Tibial nerve (tissue), 4 donors: ENCODE results near the gene MATN1. TPM values are rescaled to one million over a fixed set of nuclear protein-coding genes. Genes with fewer than 3 reads are reported as not detected.
A peak's percentile ranks its signal among the peaks of the same experiment; 100 is the strongest.

Experiments
- DNase-seq, 2 donors: peaks; one replicate each; pipeline ENCODE4 v3.0.0-alpha.2; 2019; ENCODE audit warnings: low spot score in 2 of 2
- H3K27ac ChIP-seq, 4 donors: fragments of 200-600 bp; sonication (generic) in 3 of 4; one replicate each; pipeline ENCODE4 v1.5.1; 2017 to 2019; ENCODE audit warnings: mild to moderate bottlenecking in 1 of 4
- H3K27me3 ChIP-seq, 2 donors: fragments of 200-600 bp; sonication (generic) in 1 of 2; one replicate each; pipeline versions ENCODE4 v1.5.1 to v1.6.0; 2017 to 2019
- H3K36me3 ChIP-seq, 3 donors: fragments of 200-600 bp; sonication (generic); one replicate each; pipeline ENCODE4 v1.5.1; 2018 to 2019
- H3K4me1 ChIP-seq, 4 donors: fragments of 200-600 bp; sonication (generic) in 3 of 4; one replicate each; pipeline ENCODE4 v1.5.1; 2017 to 2019
- H3K4me3 ChIP-seq, 4 donors: fragments of 200-600 bp; sonication (generic) in 3 of 4; one replicate each; pipeline ENCODE4 v1.5.1; 2017 to 2019; ENCODE audit warnings: mild to moderate bottlenecking in 1 of 4, moderate library complexity in 1 of 4
- H3K9me3 ChIP-seq, 4 donors: fragments of 200-600 bp; sonication (generic) in 3 of 4; one replicate each; pipeline ENCODE4 v1.5.1; 2017 to 2019
- CTCF ChIP-seq, 5 experiments: fragments of 200-600 bp in 3 of 5; fragments of 450-650 bp in 2 of 5; sonication (generic) in 3 of 5; IDR thresholded peaks; one replicate each; pipeline ENCODE4 v1.5.1; 2016 to 2019; ENCODE audit warnings: antibody characterized with exemption in 5 of 5, mild to moderate bottlenecking in 3 of 5, moderate library complexity in 2 of 5
- EP300 ChIP-seq, 2 donors: sonication (generic); formaldehyde crosslinking; IDR thresholded peaks; one replicate each; pipeline ENCODE4 v1.6.1; 2017; ENCODE audit warnings: antibody characterized with exemption in 2 of 2, mild to moderate bottlenecking in 1 of 2
- POLR2A ChIP-seq, 2 donors: fragments of 450-650 bp; IDR thresholded peaks; one replicate each; pipeline ENCODE4 v1.6.1; 2017; ENCODE audit warnings: antibody characterized with exemption in 2 of 2, mild to moderate bottlenecking in 2 of 2, moderate library complexity in 2 of 2
- WGBS, 2 donors: methylation state at CpG; one replicate each; pipeline ENCODE4 v1.1.5; 2018; 5-methylcytosine and 5-hydroxymethylcytosine counted together
- total RNA-seq, 4 donors: library from RNA; depleted of rRNA; stranded (reverse); fragments of >200 nt; gene quantifications; one replicate each; pipeline ENCODE4 v1.1.0, GENCODE V29; 2016

MATN1 gene
- total RNA-seq, 4 donors from 2014 or later: not detected

- peaks cover 0 to 14% (median 0%) of the 10 kb centered on the region in 4 donors for H3K4me1 ChIP-seq
- H3K36me3 ChIP-seq: no peaks in the 10 kb centered on the region
- no peaks in the 10 kb centered on the region for H3K9me3 ChIP-seq
- DNase-seq: no peak
- 64 to 71% methylated on average over 14 of the region's 14 CpGs for WGBS, 2 donors
- H3K4me3 ChIP-seq: no peak overlapping the region
- H3K27ac ChIP-seq: no peak overlapping the region
- peaks cover 0 to 3% of the 10 kb centered on the region in 2 donors for H3K27me3 ChIP-seq
- TF ChIP-seq POLR2A (IDR thresholded peaks at IDR 0.05): no peak
- no peak for TF ChIP-seq EP300 (IDR thresholded peaks at IDR 0.05)
Measured at GRCh38 chr1:30704765-30705509, 18.4 kb downstream of the MATN1 start.

GRCh38 chr1:30704271-30704670, 19.1 kb downstream of the MATN1 start:
- no peaks in the 10 kb centered on the region for H3K36me3 ChIP-seq
- DNase-seq: peak; percentile 34 to 40
- WGBS, 2 donors: 36 to 37% methylated on average over 4 of the region's 4 CpGs
- no peak for TF ChIP-seq CTCF (IDR thresholded peaks at IDR 0.05)
- TF ChIP-seq POLR2A (IDR thresholded peaks at IDR 0.05): no peak
- TF ChIP-seq EP300 (IDR thresholded peaks at IDR 0.05): no peak
- peaks cover 0 to 3% of the 10 kb centered on the region in 2 donors for H3K27me3 ChIP-seq
- H3K27ac ChIP-seq: no peak overlapping the region
- no peaks in the 10 kb centered on the region for H3K9me3 ChIP-seq
- H3K4me1 ChIP-seq: peaks cover 0 to 14% (median 0%) of the 10 kb centered on the region in 4 donors
- no peak overlapping the region for H3K4me3 ChIP-seq

- Histone ChIP-seq H3K4me3 (no peak overlapping the region), H3K4me1 (peaks cover 0 to 18% (median 0%) of the 10 kb centered on the region in 4 donors), H3K36me3 (no peaks in the 10 kb centered on the region), H3K9me3 (no peaks in the 10 kb centered on the region), H3K27me3 (peaks cover 0 to 2% of the 10 kb centered on the region in 2 donors), H3K27ac (no peak overlapping the region)
- DNase-seq: no peak
- TF ChIP-seq CTCF (IDR thresholded peaks at IDR 0.05): no peak
- TF ChIP-seq POLR2A (IDR thresholded peaks at IDR 0.05): no peak
- no peak for TF ChIP-seq EP300 (IDR thresholded peaks at IDR 0.05)
Measured at GRCh38 chr1:30702823-30703222, 20.6 kb downstream of the MATN1 start.

- H3K36me3 ChIP-seq: no peaks in the 10 kb centered on the region
- no peak overlapping the region for H3K4me3 ChIP-seq
- no peak for TF ChIP-seq CTCF (IDR thresholded peaks at IDR 0.05)
- TF ChIP-seq EP300 (IDR thresholded peaks at IDR 0.05): no peak
- no peak for TF ChIP-seq POLR2A (IDR thresholded peaks at IDR 0.05)
- H3K4me1 ChIP-seq: peaks cover 0 to 18% (median 0%) of the 10 kb centered on the region in 4 donors
- H3K27me3 ChIP-seq: no peaks in the 10 kb centered on the region
- no peak for DNase-seq
- H3K9me3 ChIP-seq: no peaks in the 10 kb centered on the region
- 75 to 81% methylated on average over 2 of the region's 2 CpGs for WGBS, 2 donors
- H3K27ac ChIP-seq: no peak overlapping the region
Measured at GRCh38 chr1:30701258-30701633, 22.1 kb downstream of the MATN1 start.

GRCh38 chr1:30700528-30701257, 22.7 kb downstream of the MATN1 start:
- no peaks in the 10 kb centered on the region for H3K9me3 ChIP-seq
- no peak for TF ChIP-seq EP300 (IDR thresholded peaks at IDR 0.05)
- WGBS, 2 donors: 71 to 73% methylated on average over 7 of the region's 7 CpGs
- H3K27me3 ChIP-seq: no peaks in the 10 kb centered on the region
- H3K4me3 ChIP-seq: no peak overlapping the region
- DNase-seq: peak; percentile 42 to 44
- H3K27ac ChIP-seq: no peak overlapping the region
- no peaks in the 10 kb centered on the region for H3K36me3 ChIP-seq
- H3K4me1 ChIP-seq: peaks cover 0 to 24% (median 0%) of the 10 kb centered on the region in 4 donors

- DNase-seq: no peak
- Histone ChIP-seq H3K4me1 (peaks cover 0 to 27% (median 0%) of the 10 kb centered on the region in 4 donors), H3K27ac (no peak overlapping the region), H3K27me3 (no peaks in the 10 kb centered on the region), H3K4me3 (no peak overlapping the region), H3K9me3 (no peaks in the 10 kb centered on the region), H3K36me3 (no peaks in the 10 kb centered on the region)
- TF ChIP-seq EP300 (IDR thresholded peaks at IDR 0.05) (no peak), POLR2A (IDR thresholded peaks at IDR 0.05) (no peak), CTCF (IDR thresholded peaks at IDR 0.05) (no peak)
- WGBS, 2 donors: 90 to 93% methylated on average over 1 of the region's 1 CpG
Measured at GRCh38 chr1:30699762-30700161, 23.6 kb downstream of the MATN1 start.
